Motor neuron (in vitro differentiated cells): ENCODE results near the gene CDC23. TPM values are rescaled to one million over a fixed set of nuclear protein-coding genes. Genes with fewer than 3 reads are reported as not detected.
"Not testable (repeated sequence)": the region's sequence is repeated elsewhere in the genome, so short reads cannot be mapped to it uniquely, and the experiment has no call there.

ENCODE experiments used
- ATAC-seq, 8 experiments: fragments of 200-7000 bp; cut with Tn5 transposase; replicated peaks in 6 of 8; 2 replicates each; pipeline ENCODE4 v1.8.0; 2021; ENCODE audit warnings: mild to moderate bottlenecking in 8 of 8, moderate library complexity in 8 of 8
- H3K27ac ChIP-seq, 2 donors: fragments of 250-450 bp; sonication (Bioruptor Pico); 2 replicates each; pipeline ENCODE4 v1.9.0; 2021; ENCODE audit warnings: antibody characterized with exemption in 2 of 2, mild to moderate bottlenecking in 2 of 2, moderate library complexity in 1 of 2
- H3K4me1 ChIP-seq, 2 donors: fragments of 250-450 bp; sonication (Bioruptor Pico); replicated peaks in 1 of 2; 2 replicates each; pipeline ENCODE4 v1.6.1; 2021; ENCODE audit warnings: antibody characterized with exemption in 2 of 2, mild to moderate bottlenecking in 2 of 2, moderate library complexity in 1 of 2
- H3K4me3 ChIP-seq, 5 donors: fragments of 250-450 bp; sonication (Bioruptor Pico); 2 replicates each; pipeline ENCODE4 v1.9.0; 2021; ENCODE audit warnings: antibody characterized with exemption in 5 of 5, mild to moderate bottlenecking in 5 of 5, moderate library complexity in 4 of 5
- WGBS, 10 experiments: fragments of 450-650 bp; shearing (Covaris generic); methylation state at CpG; one replicate each; pipeline ENCODE4 v1.0.0; 2022; 5-methylcytosine and 5-hydroxymethylcytosine counted together
- in situ Hi-C, 9 experiments: fragments of 400-800 bp; cut with MboI; loops; one replicate each; pipeline ENCODE4 v1.15.0; 2021; ENCODE audit warnings: low sequenced_read_pairs in 9 of 9, low pct_unique_long_range_greater_than_20kb in 2 of 9; ENCODE audit not compliant: unreplicated experiment in 9 of 9
- total RNA-seq, 8 experiments: library from RNA; unstranded; fragments of 300-600 nt; gene quantifications; 2 replicates each; pipeline versions ENCODE4 v1.2.3 to v1.2.4, GENCODE V29; 2022

Gene CDC23
- 10 to 100 TPM; 17.7 to 40.7 (median 32.5) TPM for total RNA-seq

GRCh38 chr5:138213161-138214029 lies at the start of gene CDC23:
TSS of gene CDC23 (minus strand) at chr5:138213323. CDS start at chr5:138213312, 11 bp downstream.
- in situ Hi-C loops: loop anchor here in 1 of 9 experiments (25.0 kb wide), 1 partner anchor 199 kb away; no protein-coding TSS in a partner anchor
- peak within 1 kb of the TSS; percentile 84 to 93 for H3K27ac ChIP-seq
- 0 to 83% (median 2%) methylated on average over 1 to 14 of the region's 32 CpGs; no CpG with 5 or more reads in 3 of the 10 experiments for WGBS, 10 experiments
- ATAC-seq: peak; percentile 94 to 100 (median 99)
- H3K4me3 ChIP-seq: peak within 1 kb of the TSS; percentile 71 to 98 (median 81)
- peaks cover 6 to 8% of the 10 kb centered on the region in 2 donors for H3K4me1 ChIP-seq

- no peaks in the 10 kb centered on the region for H3K4me1 ChIP-seq
- 17 to 88% (median 55%) methylated on average over 1 to 4 of the region's 4 CpGs; no CpG with 5 or more reads in 1 of the 10 experiments for WGBS, 10 experiments
- H3K4me3 ChIP-seq: no peak overlapping the region
- peak in 2 of 8 experiments; percentile 71 to 94 for ATAC-seq
- no peak overlapping the region for H3K27ac ChIP-seq
- in situ Hi-C loops: no loop called here
Measured at GRCh38 chr5:138258704-138259292, 45.7 kb upstream of the CDC23 start.

DNA sequence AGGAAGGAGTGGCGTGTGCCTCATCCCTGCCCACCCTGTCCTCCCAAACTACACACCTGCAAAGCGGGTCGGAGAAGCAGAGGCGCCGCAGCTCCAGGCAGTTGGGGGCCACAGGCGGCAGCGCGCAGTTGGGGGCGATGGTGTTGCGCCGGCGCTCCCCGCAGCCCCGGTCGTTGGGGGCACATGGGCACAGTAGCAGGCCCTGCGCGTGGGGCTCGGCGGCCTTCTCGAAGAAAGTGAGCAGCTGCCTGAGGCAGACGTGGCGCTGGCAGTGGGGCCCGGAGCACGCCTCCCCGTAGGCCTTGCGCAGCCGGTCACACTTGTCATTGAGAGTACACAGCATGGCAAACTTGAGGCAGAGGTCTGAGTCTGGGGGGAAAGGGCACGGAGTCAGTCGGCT lies 44.5 kb upstream of the CDC23 start:
- H3K4me1 ChIP-seq: no peaks in the 10 kb centered on the region
- ATAC-seq: no peak
- H3K27ac ChIP-seq: no peak overlapping the region
- WGBS, 10 experiments: 61 to 95% (median 83%) methylated on average over 1 to 13 of the region's 29 CpGs; no CpG with 5 or more reads in 4 of the 10 experiments
- no peak overlapping the region for H3K4me3 ChIP-seq
- in situ Hi-C loops: no loop called here

DNA sequence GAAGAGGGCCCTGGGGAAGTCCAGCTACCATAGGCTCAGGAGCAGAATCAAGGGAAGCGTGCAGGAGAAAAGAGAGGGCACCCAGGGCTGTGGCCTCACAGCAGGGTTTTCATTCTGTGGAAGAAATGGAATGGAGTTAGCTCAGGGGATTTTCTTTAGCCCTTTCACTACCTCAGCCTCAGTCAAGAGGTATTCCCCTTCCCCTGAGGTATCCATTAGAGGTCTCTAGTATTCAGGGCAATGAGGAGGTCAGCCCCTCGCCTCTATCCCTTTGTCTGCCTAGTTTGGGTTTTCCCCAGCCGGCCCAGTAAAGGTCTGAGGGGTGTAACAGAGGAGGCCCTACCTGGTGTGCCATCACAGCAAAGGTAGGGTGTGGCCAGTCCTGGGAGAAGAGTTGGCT lies 39.8 kb upstream of the CDC23 start:
- Histone ChIP-seq H3K27ac (no peak overlapping the region), H3K4me3 (no peak overlapping the region), H3K4me1 (no peaks in the 10 kb centered on the region)
- in situ Hi-C loops: no loop called here
- ATAC-seq: no peak
- WGBS, 10 experiments: 40 to 76% (median 57%) methylated on average over 1 to 2 of the region's 3 CpGs; no CpG with 5 or more reads in 6 of the 10 experiments

DNA sequence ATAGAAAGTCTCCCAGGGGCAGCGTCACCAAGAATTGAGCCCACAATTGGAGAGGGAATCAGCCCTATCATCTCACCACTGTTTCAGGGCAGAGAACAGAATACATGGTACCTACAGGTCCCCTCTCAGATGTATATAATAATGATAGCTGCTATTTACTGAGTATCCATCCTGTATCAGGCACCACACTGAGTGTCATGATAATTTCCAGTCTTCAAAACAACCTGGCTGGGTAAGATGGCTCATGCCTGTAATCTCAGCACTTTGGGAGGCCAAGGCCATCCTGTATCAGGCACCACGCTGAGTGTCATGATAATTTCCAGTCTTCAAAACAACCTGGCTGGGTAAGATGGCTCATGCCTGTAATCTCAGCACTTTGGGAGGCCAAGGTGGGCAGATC lies 34.7 kb upstream of the CDC23 start:
- in situ Hi-C loops, ATAC-seq, H3K27ac ChIP-seq, H3K4me1 ChIP-seq, H3K4me3 ChIP-seq: not testable (repeated sequence)
- WGBS, 10 experiments: 77 to 100% (median 90%) methylated on average over 1 to 2 of the region's 2 CpGs; no CpG with 5 or more reads in 7 of the 10 experiments

DNA sequence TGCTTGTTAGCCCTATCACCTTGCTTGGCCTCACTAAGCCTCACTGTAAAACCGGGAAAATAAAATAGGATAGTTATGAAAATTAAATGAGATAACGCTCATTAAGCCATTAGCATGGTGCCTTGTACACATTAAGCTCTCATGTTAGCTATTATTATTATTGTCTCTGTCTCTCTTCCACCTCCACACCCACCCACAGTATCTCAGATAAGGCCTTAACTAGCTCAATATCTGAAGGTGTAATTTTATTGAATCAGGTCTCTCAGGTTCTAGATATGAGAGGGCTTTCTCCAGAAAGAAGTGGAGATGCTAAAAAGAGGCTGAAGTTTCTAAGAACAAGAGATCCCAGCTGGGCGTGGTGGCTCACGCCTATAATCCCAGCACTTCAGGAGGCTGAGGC lies 33.7 kb upstream of the CDC23 start:
- no peak overlapping the region for H3K4me3 ChIP-seq
- H3K4me1 ChIP-seq: peaks cover 3 to 6% of the 10 kb centered on the region in 2 donors
- in situ Hi-C loops: no loop called here
- 43 to 100% (median 92%) methylated on average over 1 to 4 of the region's 4 CpGs; no CpG with 5 or more reads in 3 of the 10 experiments for WGBS, 10 experiments
- H3K27ac ChIP-seq: no peak overlapping the region
- ATAC-seq: no peak

GRCh38 chr5:138246334-138246733 lies 33.2 kb upstream of the CDC23 start:
- peaks cover 3 to 6% of the 10 kb centered on the region in 2 donors for H3K4me1 ChIP-seq
- 60 to 100% (median 85%) methylated on average over 1 to 4 of the region's 4 CpGs; no CpG with 5 or more reads in 4 of the 10 experiments for WGBS, 10 experiments
- no peak overlapping the region for H3K4me3 ChIP-seq
- H3K27ac ChIP-seq: no peak overlapping the region
- no peak for ATAC-seq
- in situ Hi-C loops: no loop called here

- ATAC-seq: no peak
- WGBS, 10 experiments: no CpG with 5 or more reads among the region's 1 CpG
- in situ Hi-C loops: no loop called here
- H3K4me1 ChIP-seq: peaks cover 3 to 6% of the 10 kb centered on the region in 2 donors
- H3K4me3 ChIP-seq: no peak overlapping the region
- H3K27ac ChIP-seq: no peak overlapping the region
Measured at GRCh38 chr5:138245717-138246116, 32.6 kb upstream of the CDC23 start.

GRCh38 chr5:138243794-138244193 lies 30.7 kb upstream of the CDC23 start:
- WGBS, 10 experiments: 0 to 40% (median 15%) methylated on average over 1 to 2 of the region's 2 CpGs; no CpG with 5 or more reads in 6 of the 10 experiments
- Histone ChIP-seq H3K27ac (no peak overlapping the region), H3K4me1 (peaks cover 3 to 6% of the 10 kb centered on the region in 2 donors), H3K4me3 (no peak overlapping the region)
- no peak for ATAC-seq
- in situ Hi-C loops: no loop called here

DNA sequence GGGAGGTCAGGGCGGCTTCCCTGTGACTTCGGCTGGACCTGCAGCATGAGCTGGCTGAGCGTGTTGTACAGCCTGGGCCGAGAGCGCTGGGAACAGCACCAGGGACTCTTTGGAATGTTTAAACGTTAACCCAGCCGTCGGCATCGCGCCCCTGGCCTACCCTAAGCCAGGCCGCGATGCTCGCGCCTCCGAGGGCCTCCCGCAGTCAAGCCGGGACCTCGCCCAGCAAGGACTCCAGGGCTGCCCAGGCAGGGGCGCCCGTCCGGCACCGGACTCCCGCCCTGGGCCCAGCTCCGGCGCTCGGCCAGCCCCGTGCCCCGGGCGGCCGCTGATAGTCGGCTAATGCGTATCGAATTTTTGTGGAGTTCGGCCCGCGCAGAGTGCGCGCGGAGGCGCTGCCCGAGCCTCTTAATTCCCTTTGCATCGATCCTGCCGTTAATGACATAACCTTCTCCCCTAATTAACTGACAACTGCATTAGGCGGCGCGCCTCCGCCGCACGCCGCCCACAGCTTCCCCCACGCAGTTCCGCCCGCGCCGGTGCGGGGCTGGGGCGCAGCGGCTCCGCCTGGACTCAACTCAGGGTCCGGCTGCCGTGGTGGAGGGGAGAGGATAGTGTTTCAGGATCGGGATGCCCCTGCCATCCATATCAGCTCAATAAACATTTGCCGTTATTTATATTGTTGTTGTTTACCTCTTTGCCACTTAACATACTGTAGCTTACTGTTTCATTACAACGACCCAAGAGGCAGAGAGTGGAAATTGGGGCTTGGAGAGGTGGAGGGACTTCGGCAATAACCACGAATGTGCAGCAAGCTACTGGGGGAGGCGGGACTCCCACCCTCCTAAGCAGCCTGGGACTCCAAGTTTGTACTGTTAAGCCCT lies 28.8 kb upstream of the CDC23 start:
- Histone ChIP-seq H3K4me3 (peak overlapping the region; percentile 16 to 32 (median 28)), H3K4me1 (peaks cover 3 to 6% of the 10 kb centered on the region in 2 donors), H3K27ac (no peak overlapping the region)
- peak; percentile 81 to 94 (median 88) for ATAC-seq
- 1 to 20% (median 3%) methylated on average over 2 to 21 of the region's 67 CpGs; no CpG with 5 or more reads in 4 of the 10 experiments for WGBS, 10 experiments
- in situ Hi-C loops: no loop called here

DNA sequence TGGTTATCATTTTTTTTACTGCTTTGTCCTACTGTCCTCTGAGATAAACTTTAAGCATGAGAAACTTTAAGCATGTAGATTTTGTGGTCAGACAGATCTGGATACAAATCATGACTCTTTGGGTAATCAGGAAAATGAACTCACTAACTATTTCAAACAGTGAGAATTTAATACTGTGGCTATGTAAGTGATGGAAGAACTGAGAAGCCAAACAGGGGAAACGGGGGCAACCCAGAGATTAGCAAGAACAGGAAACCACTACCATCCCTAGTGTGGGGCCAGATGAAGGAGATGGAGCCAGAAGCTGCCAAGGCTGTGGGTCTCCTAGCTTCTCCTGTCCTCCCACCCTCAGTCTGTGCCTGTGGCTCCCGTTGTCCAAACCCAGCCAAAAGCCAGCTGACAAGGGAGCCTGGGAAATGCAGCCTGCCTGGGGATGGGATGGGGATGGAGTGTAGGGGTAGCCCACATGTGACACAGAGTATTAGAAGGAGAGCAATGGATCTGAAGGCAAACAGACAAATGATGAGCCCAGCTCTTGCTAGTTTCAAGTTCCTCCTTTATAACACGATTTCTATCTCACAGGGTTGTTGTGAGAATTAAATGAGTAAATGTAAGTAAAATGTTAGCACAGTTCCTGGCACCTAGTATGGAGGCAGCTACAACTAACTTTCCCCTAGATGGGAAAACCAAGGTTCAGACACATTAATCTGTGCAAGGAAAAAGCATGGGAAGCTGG lies 27.7 kb upstream of the CDC23 start:
- ATAC-seq: no peak
- peaks cover 3 to 6% of the 10 kb centered on the region in 2 donors for H3K4me1 ChIP-seq
- H3K27ac ChIP-seq: no peak overlapping the region
- WGBS, 10 experiments: 0 to 92% (median 63%) methylated on average over 1 to 3 of the region's 3 CpGs; no CpG with 5 or more reads in 3 of the 10 experiments
- in situ Hi-C loops: no loop called here
- no peak overlapping the region for H3K4me3 ChIP-seq

GRCh38 chr5:138238034-138238433 lies 24.9 kb upstream of the CDC23 start:
- no peak overlapping the region for H3K27ac ChIP-seq
- WGBS, 10 experiments: 86 to 100% (median 100%) methylated on average over 1 of the region's 1 CpG; no CpG with 5 or more reads in 5 of the 10 experiments
- in situ Hi-C loops: no loop called here
- H3K4me1 ChIP-seq: peaks cover 0 to 3% of the 10 kb centered on the region in 2 donors
- ATAC-seq: no peak
- no peak overlapping the region for H3K4me3 ChIP-seq
